ENCODE measurements around the gene GPX5.

GPX5 gene

DNA sequence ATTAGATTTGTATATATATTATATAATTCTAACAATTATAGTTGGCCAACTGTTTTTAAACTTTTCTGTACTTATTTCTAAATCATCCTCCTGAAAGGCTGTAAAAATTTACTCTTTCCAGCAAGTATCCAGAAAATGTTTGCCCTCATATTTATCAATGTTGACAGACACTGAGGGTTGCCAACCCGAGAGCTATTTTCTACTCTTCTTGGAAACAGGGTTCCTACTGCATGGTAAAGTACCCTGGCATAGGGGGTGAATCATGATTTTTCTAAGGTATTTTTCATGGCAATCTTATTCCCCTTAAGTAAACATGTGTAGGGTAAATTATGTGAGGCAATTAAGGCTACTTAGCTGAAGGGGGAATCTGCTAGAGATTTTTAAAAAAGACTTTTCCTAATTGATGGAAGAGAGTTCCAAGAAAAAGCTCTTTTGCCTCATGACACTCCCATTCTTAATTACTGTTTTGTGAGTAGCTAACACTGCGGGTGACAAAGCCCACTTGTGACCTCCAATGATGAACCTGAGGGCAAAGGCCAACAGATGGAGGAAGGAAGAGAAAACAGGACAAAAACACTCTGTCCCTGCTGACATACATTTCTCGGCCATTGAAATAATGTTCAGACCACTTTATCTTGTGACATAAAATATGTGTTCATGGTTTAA, 37.9 kb downstream of the GPX5 start:
- peak in 1 of 2 experiments; percentile 20 for DNase-seq

DNA sequence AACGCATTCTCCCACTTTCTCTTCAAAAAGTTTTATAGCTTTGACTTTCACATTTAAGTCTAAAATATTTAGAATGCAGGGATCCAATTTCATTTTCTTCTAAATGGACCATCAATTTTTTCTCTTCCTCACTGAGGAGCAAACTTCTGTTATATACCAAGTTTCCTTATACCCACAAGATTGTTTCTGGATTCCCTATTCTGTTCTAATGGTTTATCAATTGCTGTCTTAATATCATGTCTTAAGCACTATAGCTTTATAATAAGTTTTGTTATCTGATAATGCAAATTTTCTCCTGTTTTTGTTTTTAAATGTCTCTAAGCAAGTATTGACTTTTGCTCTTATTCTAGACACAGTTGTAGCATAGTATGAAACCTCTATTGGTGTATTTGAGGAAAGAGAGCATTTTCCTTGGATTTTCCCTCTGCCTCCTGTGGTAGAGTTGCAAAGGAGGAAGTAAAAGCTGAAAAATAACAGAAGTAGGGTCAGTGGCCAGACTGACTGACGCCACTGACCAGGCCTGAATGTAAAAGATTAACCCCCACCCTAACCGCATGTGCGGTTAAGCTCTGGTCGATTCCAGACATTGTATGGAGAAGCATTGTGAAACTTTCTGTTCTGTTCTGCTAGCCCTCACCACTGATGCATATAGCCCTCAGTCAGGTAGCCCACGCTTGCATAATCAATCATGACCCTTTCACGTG, 40.3 kb downstream of the GPX5 start:
- no peak for DNase-seq

DNA sequence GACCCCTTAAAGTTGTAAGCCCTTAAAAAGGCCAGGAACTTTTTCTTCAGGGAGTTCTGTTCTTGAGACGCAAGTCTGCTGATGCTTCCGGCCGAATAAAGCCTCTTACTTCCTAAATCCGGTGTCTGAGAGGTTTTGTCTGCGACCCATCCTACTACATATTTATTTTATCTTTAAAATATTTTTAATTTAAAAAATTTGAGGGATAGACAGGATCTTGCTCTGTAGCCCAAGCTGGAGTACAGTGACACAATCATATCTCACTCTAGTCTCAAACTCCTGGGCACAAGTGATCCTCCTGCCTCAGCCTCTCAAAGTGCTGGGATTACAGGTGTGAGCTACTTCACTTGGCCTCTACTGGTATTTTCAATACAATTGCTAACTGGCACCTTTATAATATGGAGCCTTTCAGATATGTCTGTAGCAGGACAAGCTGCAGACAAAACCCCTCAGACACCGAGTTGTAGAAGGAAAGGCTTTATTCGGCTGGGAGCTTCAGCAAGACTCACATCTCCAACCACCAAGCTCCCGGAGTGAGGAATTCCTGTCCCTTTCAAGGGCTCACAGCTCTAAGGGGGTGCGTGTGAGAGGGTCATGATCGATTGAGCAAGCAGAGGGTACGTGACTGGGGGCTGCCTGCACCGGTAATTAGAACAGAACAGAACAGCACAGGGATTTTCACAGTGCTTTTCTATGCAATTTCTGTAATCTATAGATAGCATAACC, 41.0 kb downstream of the GPX5 start:
- DNase-seq = no peak

DNA sequence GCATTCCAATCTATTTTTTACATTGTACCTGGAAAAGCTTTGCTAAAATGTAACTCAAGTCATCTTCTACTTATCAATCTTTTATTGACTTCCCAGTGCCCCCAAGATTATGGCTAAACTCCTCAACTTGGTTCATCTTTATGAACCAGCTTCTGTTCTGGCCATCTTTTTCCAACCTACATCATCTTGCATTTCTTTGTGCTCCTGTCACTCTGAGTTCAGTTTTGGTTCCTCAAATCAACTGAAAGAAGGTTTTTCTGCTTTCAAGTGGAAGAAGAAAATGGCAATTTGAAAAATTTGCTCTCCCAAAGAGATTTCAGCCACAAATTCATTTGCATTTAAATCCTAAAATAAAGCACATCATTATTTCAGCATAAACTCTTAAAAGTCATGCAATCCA, 41.8 kb downstream of the GPX5 start:
- DNase-seq = no peak

DNA sequence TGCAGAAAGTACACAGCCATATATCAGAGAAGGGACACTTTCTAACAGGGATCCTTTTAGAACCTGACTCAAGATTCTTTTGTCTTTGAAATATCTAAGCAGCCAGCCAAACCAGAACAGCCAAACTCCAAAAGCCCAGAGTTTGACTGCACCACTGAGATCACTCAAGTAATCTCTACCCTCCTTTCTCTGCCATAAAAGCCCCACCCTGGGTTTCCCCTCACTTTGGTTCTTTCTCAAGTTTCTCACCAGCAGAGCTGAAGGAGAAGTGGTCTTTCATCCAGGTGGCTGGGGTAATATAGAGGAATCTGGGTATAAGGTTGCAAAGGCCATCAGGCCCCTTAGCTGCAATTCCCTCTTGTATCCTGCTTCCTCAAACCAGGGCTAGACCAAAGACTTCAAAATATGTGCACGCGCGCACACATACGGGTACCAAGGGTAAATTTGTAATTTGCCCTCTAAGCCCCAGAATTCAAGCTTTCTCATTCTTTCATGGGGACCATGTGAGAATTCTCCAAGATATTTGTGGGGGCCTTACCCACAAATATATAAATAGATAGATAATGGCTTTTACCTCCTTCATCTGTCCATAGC, 42.9 kb downstream of the GPX5 start:
- no peak for DNase-seq

DNA sequence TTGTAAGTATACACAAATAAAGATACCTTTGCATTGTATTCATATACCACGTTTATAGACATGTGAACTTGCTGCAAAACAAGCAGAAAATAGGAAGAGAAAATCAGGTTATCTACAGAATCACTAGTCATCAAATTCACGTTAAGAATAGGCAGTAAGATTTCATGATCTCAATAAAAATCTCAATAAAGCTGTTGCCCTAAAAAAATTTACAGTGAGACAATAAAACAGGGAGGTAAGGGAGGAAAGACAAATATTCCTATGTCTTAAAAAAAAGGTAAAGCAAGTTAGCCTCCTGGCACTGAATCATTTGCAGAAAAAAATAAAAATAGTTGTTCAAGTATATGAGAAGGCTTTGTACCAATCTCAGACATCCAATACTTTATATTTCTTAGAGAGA, 44.1 kb downstream of the GPX5 start:
- no peak for DNase-seq

DNA sequence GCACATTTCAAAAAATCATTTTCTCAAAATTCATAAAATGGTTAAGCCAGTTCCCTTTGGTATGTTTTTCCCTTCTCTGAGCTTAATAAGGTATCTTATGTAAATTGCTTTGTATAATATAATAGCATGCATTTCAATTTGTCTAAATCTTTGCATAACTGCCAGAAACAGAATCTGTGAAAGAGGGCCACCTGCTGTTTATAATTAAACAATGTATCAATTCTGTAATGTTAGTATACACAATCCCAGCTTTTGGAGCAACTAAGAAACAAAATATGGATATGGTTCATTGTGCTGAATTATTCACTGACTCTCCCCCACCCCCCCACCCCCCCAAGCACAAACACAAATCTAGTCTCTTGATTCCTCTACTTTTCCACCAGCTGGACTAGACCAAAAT, 54.8 kb downstream of the GPX5 start:
- DNase-seq = no peak

DNA sequence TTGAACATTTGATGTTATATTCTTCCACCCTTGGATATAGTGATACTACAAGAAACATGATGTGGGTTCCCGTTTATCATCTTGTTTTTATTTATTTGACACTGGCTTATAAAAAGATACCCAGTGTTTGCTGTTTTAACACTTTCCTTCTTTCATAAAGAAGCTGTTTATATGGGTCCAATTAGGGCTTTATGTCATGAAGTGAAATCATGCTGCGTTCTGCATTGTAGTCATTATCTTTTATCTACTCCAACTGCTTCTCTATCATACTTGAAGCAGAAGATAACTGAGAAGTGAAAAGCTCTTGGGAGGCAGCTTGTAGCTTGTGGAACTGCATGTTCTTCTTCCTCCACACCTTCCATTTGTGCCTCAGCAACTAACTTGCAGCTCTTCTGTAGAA, 57.8 kb downstream of the GPX5 start:
- no peak for DNase-seq
